ENCODE data around the gene BARD1.
"Not testable (repeated sequence)": the region's sequence is repeated elsewhere in the genome, so short reads cannot be mapped to it uniquely, and the experiment has no call there.

BARD1 gene

GRCh38 chr2:214775971-214776370 lies 33.5 kb downstream of the BARD1 start:
- no peak for DNase-seq (ENCODE audit: low read depth, low spot score)
- H3K4me3 ChIP-seq (ENCODE audit: low read length): no peak overlapping the region

GRCh38 chr2:214774108-214774507 lies 35.4 kb downstream of the BARD1 start:
- H3K4me3 ChIP-seq (ENCODE audit: low read length): no peak overlapping the region
- no peak for DNase-seq (ENCODE audit: low read depth, low spot score)

GRCh38 chr2:214772443-214773015 lies 37.0 kb downstream of the BARD1 start:
- H3K4me3 ChIP-seq (ENCODE audit: low read length): no peak overlapping the region
- no peak for DNase-seq (ENCODE audit: low read depth, low spot score)

GRCh38 chr2:214765180-214765579 lies 44.3 kb downstream of the BARD1 start:
- no peak overlapping the region for H3K4me3 ChIP-seq (ENCODE audit: low read length)
- no peak for DNase-seq (ENCODE audit: low read depth, low spot score)

GRCh38 chr2:214753455-214753854 lies 56.0 kb downstream of the BARD1 start:
- no peak overlapping the region for H3K4me3 ChIP-seq (ENCODE audit: low read length)
- DNase-seq (ENCODE audit: low read depth, low spot score): no peak

- H3K4me3 ChIP-seq (ENCODE audit: low read length): no peak overlapping the region
- no peak for DNase-seq (ENCODE audit: low read depth, low spot score)
Observed at GRCh38 chr2:214750529-214750928, 59.0 kb downstream of the BARD1 start.

- no peak overlapping the region for H3K4me3 ChIP-seq (ENCODE audit: low read length)
- no peak for DNase-seq (ENCODE audit: low read depth, low spot score)
Observed at GRCh38 chr2:214747992-214748391, 61.5 kb downstream of the BARD1 start.

GRCh38 chr2:214742119-214742518 lies 67.4 kb downstream of the BARD1 start:
- H3K4me3 ChIP-seq (ENCODE audit: low read length): no peak overlapping the region
- DNase-seq (ENCODE audit: low read depth, low spot score): no peak

GRCh38 chr2:214740867-214741395 lies 68.6 kb downstream of the BARD1 start:
- no peak overlapping the region for H3K4me3 ChIP-seq (ENCODE audit: low read length)
- DNase-seq (ENCODE audit: low read depth, low spot score): no peak

GRCh38 chr2:214737188-214737587 lies 72.3 kb downstream of the BARD1 start:
- no peak overlapping the region for H3K4me3 ChIP-seq (ENCODE audit: low read length)
- DNase-seq (ENCODE audit: low read depth, low spot score): no peak

- H3K4me3 ChIP-seq (ENCODE audit: low read length): no peak overlapping the region
- no peak for DNase-seq (ENCODE audit: low read depth, low spot score)
Observed at GRCh38 chr2:214730800-214731407, 78.6 kb downstream of the BARD1 start.

- H3K4me3 ChIP-seq (ENCODE audit: low read length): no peak overlapping the region
- DNase-seq (ENCODE audit: low read depth, low spot score): no peak
Observed at GRCh38 chr2:214730248-214730647, 79.2 kb downstream of the BARD1 start.

GRCh38 chr2:214724741-214725140 lies 84.7 kb downstream of the BARD1 start:
- DNase-seq (ENCODE audit: low read depth, low spot score): no peak
- no peak overlapping the region for H3K4me3 ChIP-seq (ENCODE audit: low read length)

- not testable (repeated sequence) for DNase-seq (ENCODE audit: low read depth, low spot score); H3K4me3 ChIP-seq (ENCODE audit: low read length)
Observed at GRCh38 chr2:214717837-214718236, 91.6 kb downstream of the BARD1 start.

GRCh38 chr2:214716811-214717560 lies 92.5 kb downstream of the BARD1 start:
- no peak for DNase-seq (ENCODE audit: low read depth, low spot score)

GRCh38 chr2:214715025-214715424 lies 94.5 kb downstream of the BARD1 start:
- H3K4me3 ChIP-seq (ENCODE audit: low read length): no peak overlapping the region
- no peak for DNase-seq (ENCODE audit: low read depth, low spot score)

More at GRCh38 chr2:214716811-214717560, 92.5 kb downstream of the BARD1 start:
- no peak overlapping the region for H3K4me3 ChIP-seq (ENCODE audit: low read length)

- no peak for DNase-seq (ENCODE audit: low read depth, low spot score)
- H3K4me3 ChIP-seq (ENCODE audit: low read length): no peak overlapping the region
Observed at GRCh38 chr2:214713080-214713830, 96.2 kb downstream of the BARD1 start.

GRCh38 chr2:214710729-214711128 lies 98.8 kb downstream of the BARD1 start:
- no peak for DNase-seq (ENCODE audit: low read depth, low spot score)
- H3K4me3 ChIP-seq (ENCODE audit: low read length): no peak overlapping the region

GRCh38 chr2:214706986-214707385 lies 102.5 kb downstream of the BARD1 start:
- no peak for DNase-seq (ENCODE audit: low read depth, low spot score)

GRCh38 chr2:214699236-214699635 lies 110.2 kb downstream of the BARD1 start:
- no peak for DNase-seq (ENCODE audit: low read depth, low spot score)
- H3K4me3 ChIP-seq (ENCODE audit: low read length): no peak overlapping the region

More at GRCh38 chr2:214706986-214707385, 102.5 kb downstream of the BARD1 start:
- no peak overlapping the region for H3K4me3 ChIP-seq (ENCODE audit: low read length)
